GM12873 (cell line): ENCODE results near the gene OR51V1.

Experiments
- TF ChIP-seq, protein P1 (sequence below): IDR thresholded peaks from 2 replicates; pipeline ENCODE4 v1.5.1; 2012; ENCODE audit warnings: low read depth, mild to moderate bottlenecking, moderate library complexity, low read length, control low read depth; ENCODE audit not compliant: insufficient read depth; ENCODE audit errors: missing control alignments

The OR51V1 gene

DNA sequence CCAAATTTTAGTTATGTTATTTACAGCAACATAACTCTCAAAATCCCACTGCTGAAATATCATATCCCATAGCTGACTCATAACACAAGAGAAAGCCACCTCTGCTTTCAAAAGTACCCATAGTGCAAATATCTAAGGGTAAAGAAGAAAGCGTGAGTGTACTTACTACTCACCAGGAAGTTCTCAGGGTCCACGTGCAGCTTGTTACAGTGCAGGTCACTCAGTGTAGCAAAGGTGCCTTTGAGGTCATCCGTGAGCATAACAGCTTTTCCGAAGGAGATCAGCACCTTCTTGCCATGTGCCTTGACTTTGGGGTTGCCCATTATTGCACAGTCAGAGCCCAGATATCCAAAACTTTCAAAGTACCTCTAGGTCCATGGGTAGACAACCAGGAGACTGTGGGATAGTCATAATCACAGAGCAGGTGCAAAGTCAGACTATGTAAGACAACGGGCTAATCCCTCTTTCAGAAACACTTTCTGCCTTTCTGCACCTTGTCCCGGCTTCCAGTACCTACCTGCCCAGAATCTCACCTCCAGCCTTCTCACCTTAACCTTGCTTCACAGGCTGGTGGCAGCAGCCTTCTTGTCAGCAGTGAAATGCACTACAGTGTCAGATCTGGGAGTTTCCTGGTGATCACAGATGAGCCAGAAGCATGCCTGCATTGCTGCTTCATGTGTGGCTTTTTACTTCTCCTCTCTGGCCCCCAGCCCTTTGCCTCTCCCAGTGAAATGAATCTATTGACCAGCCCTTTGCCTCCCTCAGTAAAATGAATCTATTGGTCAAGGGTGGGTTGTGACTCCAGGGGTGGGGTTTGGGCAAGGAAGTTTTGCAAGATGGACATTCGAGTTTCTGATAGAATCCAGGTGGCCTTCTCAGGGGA lies 42.7 kb upstream of the OR51V1 start:
- TF ChIP-seq, protein P1, sequence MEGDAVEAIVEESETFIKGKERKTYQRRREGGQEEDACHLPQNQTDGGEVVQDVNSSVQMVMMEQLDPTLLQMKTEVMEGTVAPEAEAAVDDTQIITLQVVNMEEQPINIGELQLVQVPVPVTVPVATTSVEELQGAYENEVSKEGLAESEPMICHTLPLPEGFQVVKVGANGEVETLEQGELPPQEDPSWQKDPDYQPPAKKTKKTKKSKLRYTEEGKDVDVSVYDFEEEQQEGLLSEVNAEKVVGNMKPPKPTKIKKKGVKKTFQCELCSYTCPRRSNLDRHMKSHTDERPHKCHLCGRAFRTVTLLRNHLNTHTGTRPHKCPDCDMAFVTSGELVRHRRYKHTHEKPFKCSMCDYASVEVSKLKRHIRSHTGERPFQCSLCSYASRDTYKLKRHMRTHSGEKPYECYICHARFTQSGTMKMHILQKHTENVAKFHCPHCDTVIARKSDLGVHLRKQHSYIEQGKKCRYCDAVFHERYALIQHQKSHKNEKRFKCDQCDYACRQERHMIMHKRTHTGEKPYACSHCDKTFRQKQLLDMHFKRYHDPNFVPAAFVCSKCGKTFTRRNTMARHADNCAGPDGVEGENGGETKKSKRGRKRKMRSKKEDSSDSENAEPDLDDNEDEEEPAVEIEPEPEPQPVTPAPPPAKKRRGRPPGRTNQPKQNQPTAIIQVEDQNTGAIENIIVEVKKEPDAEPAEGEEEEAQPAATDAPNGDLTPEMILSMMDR: no peak

DNA sequence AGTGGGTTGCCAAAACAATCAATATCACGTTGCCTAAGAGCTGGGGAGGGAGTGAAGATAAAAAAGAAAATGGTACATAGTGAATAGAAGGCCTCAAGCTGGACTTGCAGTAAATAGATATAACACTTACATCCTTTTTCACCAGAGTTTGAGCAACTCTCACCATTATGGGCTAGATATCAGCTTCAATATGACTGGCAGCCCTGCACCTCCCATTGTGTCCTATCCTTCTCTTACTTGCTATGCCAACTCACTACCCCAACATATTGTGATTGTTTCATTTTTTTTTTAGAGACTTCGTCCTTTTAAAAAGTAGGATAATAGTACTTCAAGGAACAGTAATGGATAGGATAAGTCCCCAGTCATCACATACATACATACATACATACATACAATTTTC lies 41.7 kb upstream of the OR51V1 start:
- TF ChIP-seq, protein P1: no peak

DNA sequence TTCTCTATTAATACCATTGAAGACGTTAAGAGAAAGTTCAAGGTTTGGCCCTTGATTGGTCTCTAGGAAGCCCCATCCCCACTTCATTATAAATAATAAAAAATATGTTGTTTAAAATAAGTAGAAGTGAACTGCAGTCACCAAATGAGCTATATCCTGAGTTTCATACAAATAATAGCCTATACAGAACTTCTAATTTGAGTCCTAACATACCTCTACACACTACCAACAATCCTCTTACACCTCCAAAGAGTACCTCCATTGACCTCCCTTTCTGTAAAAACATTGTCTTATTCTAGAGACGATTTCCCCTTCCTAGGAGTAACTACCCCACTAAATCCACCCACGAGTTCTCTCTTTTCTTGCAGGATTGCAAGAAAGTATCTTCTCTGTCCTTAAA lies 41.0 kb upstream of the OR51V1 start:
- TF ChIP-seq, protein P1: no peak

DNA sequence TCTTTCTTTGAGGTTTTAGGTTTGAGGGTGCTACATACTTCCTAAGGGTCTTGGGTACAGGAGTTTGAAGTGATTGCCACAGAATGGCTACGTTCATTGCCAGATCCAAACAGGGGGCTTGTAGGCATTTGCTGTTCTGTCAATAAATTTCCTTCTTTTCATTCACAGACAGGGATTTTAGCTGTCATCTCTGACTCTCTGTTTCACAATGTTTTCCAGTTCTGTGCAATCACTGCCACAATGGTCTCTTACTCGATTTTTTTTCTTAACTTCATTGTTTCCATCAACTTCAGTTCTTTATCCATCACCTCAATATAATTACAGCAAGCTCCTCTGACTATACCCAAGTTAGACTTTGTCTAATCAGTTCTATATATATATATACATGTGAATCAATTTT lies 40.0 kb upstream of the OR51V1 start:
- TF ChIP-seq, protein P1: no peak

DNA sequence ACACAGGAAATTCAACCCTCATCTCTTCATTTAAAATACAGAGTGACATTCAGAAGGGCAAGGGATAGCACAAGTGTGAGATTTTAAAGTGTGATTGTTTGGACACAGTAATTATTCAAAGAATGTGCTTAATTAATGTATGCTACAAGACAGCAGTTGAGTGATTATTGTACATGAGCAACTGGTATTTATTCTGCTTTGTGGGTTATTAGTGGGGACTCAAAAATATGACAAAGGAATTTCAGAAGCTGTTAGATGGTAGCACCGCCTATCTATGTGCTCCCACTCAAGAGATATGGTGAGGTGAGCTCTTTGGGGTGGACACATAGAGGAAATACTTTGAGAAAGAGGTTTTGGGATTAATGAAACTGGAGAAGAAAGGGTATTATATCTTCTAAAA lies 39.6 kb upstream of the OR51V1 start:
- TF ChIP-seq, protein P1: no peak

DNA sequence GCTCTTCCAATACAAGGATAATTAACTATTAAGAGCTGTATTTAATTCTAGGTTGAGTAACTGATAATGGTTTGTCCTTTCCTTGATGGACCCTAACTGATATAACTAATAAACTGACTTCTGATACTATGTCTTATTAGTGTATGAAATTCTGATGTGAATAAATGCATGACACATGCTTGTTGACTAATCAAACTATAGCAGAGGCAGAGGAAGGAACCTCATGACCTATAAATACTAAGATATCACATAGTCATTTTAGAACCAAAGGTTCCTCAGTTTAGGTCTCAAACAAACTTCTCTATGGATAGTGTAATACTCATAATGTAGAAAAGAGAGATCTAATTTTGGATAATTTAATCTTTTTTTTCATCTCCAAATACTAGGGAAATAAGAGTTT lies 38.6 kb upstream of the OR51V1 start:
- TF ChIP-seq, protein P1: no peak

DNA sequence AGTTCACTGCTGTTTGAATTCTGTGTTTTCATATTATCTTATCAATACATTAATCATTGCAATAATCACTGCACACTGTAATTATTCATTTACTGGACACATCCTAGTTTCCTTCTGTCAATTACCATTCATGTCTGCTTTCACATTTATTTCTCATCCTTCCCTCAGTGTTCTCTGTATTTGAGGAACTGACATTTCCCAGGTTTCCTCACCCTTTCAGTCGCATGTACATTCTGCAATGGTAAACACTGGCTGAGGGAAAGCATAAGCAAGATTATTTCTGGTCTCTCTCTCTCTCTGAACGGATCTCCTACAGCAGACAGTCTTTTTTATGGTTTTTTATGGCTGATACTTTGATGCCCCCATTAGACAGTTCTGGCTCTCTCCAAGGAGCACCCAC lies 38.0 kb upstream of the OR51V1 start:
- TF ChIP-seq, protein P1: no peak
